ENCODE measurements around the gene PLCL2. TPM values are rescaled to one million over a fixed set of nuclear protein-coding genes. Genes with fewer than 3 reads are reported as not detected.
"Not testable (repeated sequence)": the region's sequence is repeated elsewhere in the genome, so short reads cannot be mapped to it uniquely, and the experiment has no call there.

Gene PLCL2
- total and polyA plus RNA-seq, 10 of the 15 experiments (the other 5 are each of a cell fraction or from before 2014, with no cell fraction given): 7.5 to 37.3 (median 21.7) TPM

DNA sequence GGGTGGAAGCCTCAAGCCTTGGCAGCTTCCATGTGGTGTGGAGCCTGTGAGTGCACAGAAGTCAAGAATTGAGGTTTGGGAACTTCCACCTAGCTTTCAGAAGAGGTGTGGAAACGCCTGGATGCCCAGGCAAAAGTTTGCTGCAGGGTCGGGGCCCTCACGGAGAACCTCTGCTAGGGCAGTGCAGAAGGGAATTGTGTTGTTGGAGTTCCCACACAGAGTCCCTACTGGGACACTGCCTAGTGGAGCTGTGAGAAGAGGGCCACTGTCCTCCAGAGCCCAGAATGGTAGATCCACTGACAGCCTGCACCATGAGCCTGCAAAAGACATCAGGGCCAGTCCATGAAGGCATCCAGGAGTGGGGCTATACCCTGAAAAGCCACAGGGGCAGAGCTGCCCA, 243.9 kb downstream of the PLCL2 start:
- 75% methylated on average over 3 of the region's 3 CpGs for WGBS (ENCODE audit: insufficient coverage, insufficient replicate concordance, low lambda C conversion rate, missing lambda C conversion rate)
- H3K36me3 ChIP-seq (ENCODE audit: control insufficient read depth in 2 of 2, insufficient read depth in 2 of 2, low read length in 1 of 2); FAIRE-seq; H2AFZ ChIP-seq (ENCODE audit: control insufficient read depth, low read depth, low read length); H3K9ac ChIP-seq (ENCODE audit: control insufficient read depth, insufficient read depth, low read length); H4K20me1 ChIP-seq (ENCODE audit: control insufficient read depth, insufficient read depth); BruUV-seq (replicated peaks); SMC1A ChIA-PET (ENCODE audit: uncharacterized antibody, unreplicated experiment); RAD21 ChIA-PET (ENCODE audit: unreplicated experiment); H3K79me2 ChIP-seq (ENCODE audit: control insufficient read depth, insufficient read depth, low read length); H3K27me3 ChIP-seq (replicated peaks in 1 of 2; ENCODE audit: control insufficient read depth in 2 of 2, insufficient read depth in 2 of 2, low read length in 1 of 2); H3K27ac ChIP-seq (ENCODE audit: control insufficient read depth, insufficient read depth); H3K4me1 ChIP-seq (ENCODE audit: control insufficient read depth, insufficient read depth, low read length); H3K4me3 ChIP-seq; H3K9me3 ChIP-seq (replicated peaks; ENCODE audit: control insufficient read depth, insufficient read depth, low read length); H3K4me2 ChIP-seq (ENCODE audit: control insufficient read depth, insufficient read depth); CTCF ChIA-PET; DNase-seq (ENCODE audit: low read depth, low spot score); intact Hi-C loops (cut with micrococcal nuclease; ENCODE audit: unreplicated experiment); ATAC-seq; POLR2A ChIA-PET; in situ Hi-C loops (cut with MboI): not testable (repeated sequence)

DNA sequence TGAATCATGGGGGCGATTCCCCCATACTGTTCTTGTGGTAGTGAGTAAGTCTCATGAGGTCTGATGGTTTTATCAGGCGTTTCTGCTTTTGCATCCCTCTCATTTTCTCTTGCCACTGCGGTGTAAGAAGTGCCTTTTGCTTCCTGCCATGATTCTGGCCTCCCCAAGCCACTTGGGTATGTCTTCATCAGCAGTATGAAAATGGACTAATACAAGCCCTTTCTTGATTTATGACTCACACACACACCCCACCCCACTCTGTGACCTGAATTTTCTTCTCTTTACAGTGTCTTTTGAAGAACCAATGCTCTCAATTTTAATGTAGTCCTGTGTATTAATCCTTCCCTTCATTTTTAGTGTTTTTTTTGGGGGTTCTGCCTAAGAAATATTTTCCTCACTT, 244.8 kb downstream of the PLCL2 start:
- H3K27me3 ChIP-seq (replicated peaks in 1 of 2; ENCODE audit: control insufficient read depth in 2 of 2, insufficient read depth in 2 of 2, low read length in 1 of 2): no peaks in the 10 kb centered on the region
- ChIA-PET POLR2A (no interaction called here), SMC1A (ENCODE audit: uncharacterized antibody, unreplicated experiment) (interaction anchor here (2.4 kb wide), 1 partner anchor 22 kb away, joined by 7 read pairs; no protein-coding TSS in a partner anchor), RAD21 (ENCODE audit: unreplicated experiment) (no interaction called here), CTCF (no interaction called here)
- intact Hi-C loops (cut with micrococcal nuclease; ENCODE audit: unreplicated experiment) (no loop called here), in situ Hi-C loops (cut with MboI) (no loop called here)
- ATAC-seq: no peak
- H3K9ac ChIP-seq (ENCODE audit: control insufficient read depth, insufficient read depth, low read length): no peak overlapping the region
- no peaks in the 10 kb centered on the region for H3K4me1 ChIP-seq (ENCODE audit: control insufficient read depth, insufficient read depth, low read length)
- H3K9me3 ChIP-seq (replicated peaks; ENCODE audit: control insufficient read depth, insufficient read depth, low read length): peaks cover 2% of the 10 kb centered on the region; the same call in 2 of the 3 replicates
- FAIRE-seq: no peak
- no peak overlapping the region for H2AFZ ChIP-seq (ENCODE audit: control insufficient read depth, low read depth, low read length)
- no peak overlapping the region for H3K4me2 ChIP-seq (ENCODE audit: control insufficient read depth, insufficient read depth)
- H4K20me1 ChIP-seq (ENCODE audit: control insufficient read depth, insufficient read depth): no peaks in the 10 kb centered on the region
- H3K36me3 ChIP-seq (ENCODE audit: control insufficient read depth in 2 of 2, insufficient read depth in 2 of 2, low read length in 1 of 2): no peaks in the 10 kb centered on the region
- H3K4me3 ChIP-seq: no peak overlapping the region
- no TSS peak for BruUV-seq (replicated peaks)
- DNase-seq (ENCODE audit: low read depth, low spot score): no peak
- H3K27ac ChIP-seq (ENCODE audit: control insufficient read depth, insufficient read depth): no peak overlapping the region
- H3K79me2 ChIP-seq (ENCODE audit: control insufficient read depth, insufficient read depth, low read length): no peaks in the 10 kb centered on the region
- 19% methylated on average over 3 of the region's 3 CpGs for WGBS (ENCODE audit: insufficient coverage, insufficient replicate concordance, low lambda C conversion rate, missing lambda C conversion rate)
- no peak for TF ChIP-seq ZNF24 (IDR thresholded peaks at IDR 0.05)
- TF ChIP-seq, protein P1, sequence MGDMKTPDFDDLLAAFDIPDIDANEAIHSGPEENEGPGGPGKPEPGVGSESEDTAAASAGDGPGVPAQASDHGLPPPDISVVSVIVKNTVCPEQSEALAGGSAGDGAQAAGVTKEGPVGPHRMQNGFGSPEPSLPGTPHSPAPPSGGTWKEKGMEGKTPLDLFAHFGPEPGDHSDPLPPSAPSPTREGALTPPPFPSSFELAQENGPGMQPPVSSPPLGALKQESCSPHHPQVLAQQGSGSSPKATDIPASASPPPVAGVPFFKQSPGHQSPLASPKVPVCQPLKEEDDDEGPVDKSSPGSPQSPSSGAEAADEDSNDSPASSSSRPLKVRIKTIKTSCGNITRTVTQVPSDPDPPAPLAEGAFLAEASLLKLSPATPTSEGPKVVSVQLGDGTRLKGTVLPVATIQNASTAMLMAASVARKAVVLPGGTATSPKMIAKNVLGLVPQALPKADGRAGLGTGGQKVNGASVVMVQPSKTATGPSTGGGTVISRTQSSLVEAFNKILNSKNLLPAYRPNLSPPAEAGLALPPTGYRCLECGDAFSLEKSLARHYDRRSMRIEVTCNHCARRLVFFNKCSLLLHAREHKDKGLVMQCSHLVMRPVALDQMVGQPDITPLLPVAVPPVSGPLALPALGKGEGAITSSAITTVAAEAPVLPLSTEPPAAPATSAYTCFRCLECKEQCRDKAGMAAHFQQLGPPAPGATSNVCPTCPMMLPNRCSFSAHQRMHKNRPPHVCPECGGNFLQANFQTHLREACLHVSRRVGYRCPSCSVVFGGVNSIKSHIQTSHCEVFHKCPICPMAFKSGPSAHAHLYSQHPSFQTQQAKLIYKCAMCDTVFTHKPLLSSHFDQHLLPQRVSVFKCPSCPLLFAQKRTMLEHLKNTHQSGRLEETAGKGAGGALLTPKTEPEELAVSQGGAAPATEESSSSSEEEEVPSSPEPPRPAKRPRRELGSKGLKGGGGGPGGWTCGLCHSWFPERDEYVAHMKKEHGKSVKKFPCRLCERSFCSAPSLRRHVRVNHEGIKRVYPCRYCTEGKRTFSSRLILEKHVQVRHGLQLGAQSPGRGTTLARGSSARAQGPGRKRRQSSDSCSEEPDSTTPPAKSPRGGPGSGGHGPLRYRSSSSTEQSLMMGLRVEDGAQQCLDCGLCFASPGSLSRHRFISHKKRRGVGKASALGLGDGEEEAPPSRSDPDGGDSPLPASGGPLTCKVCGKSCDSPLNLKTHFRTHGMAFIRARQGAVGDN (IDR thresholded peaks at IDR 0.05): no peak
- TF ChIP-seq CEBPB (IDR thresholded peaks at IDR 0.05; ENCODE audit: borderline replicate concordance in 1 of 2, low read depth in 2 of 2, low read length in 2 of 2): no peak
- TF ChIP-seq MTA3 (IDR thresholded peaks at IDR 0.05; ENCODE audit: borderline replicate concordance, low read length): no peak
- TF ChIP-seq TCF7 (IDR thresholded peaks at IDR 0.05; ENCODE audit: borderline replicate concordance): no peak
- TF ChIP-seq CBFB (IDR thresholded peaks at IDR 0.05; ENCODE audit: low read depth): no peak
- no peak for TF ChIP-seq FOXM1 (IDR thresholded peaks at IDR 0.05; ENCODE audit: low read depth, low read length)
- TF ChIP-seq, protein P2, sequence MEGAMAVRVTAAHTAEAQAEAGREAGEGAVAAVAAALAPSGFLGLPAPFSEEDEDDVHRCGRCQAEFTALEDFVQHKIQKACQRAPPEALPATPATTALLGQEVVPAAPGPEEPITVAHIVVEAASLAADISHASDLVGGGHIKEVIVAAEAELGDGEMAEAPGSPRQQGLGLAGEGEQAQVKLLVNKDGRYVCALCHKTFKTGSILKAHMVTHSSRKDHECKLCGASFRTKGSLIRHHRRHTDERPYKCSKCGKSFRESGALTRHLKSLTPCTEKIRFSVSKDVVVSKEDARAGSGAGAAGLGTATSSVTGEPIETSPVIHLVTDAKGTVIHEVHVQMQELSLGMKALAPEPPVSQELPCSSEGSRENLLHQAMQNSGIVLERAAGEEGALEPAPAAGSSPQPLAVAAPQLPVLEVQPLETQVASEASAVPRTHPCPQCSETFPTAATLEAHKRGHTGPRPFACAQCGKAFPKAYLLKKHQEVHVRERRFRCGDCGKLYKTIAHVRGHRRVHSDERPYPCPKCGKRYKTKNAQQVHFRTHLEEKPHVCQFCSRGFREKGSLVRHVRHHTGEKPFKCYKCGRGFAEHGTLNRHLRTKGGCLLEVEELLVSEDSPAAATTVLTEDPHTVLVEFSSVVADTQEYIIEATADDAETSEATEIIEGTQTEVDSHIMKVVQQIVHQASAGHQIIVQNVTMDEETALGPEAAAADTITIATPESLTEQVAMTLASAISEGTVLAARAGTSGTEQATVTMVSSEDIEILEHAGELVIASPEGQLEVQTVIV (IDR thresholded peaks at IDR 0.05; ENCODE audit: borderline replicate concordance, partially characterized antibody): no peak
- no peak for TF ChIP-seq FOS (IDR thresholded peaks at IDR 0.05; ENCODE audit: borderline replicate concordance, extremely low read depth, insufficient read length)
- TF ChIP-seq STAT1 (conservative IDR thresholded peaks at IDR 0.05): no peak
- TF ChIP-seq ATF7 (IDR thresholded peaks at IDR 0.05; ENCODE audit: low read depth): no peak
- no peak for TF ChIP-seq POU2F2 (IDR thresholded peaks at IDR 0.05; ENCODE audit: borderline replicate concordance, low read depth, low read length)

Data from GM12878 (cell line).